ENCODE results near the gene ZFHX3.

DNA sequence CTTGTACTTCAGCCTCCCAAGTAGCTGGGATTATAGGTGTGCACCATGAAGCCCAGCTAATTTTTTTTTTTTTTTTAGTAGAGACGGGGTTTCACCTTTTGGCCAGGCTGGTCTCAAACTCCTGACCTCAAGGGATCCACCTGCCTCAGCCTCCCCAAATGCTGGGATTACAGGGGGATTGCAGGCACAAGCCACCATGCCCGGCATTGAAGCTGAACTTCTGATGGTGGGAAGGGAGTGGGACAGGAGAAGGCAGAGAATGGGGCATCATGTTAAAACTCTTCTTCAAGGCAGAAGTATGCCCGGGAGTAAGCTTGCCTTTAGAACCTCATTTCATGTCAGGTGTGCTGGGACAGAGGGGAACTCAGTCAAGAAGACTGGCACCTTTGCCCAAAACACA is 48.6 kb upstream of the ZFHX3 start:
- TF ChIP-seq CTCF (optimal IDR thresholded peaks at IDR 0.05 in 1 of 3, IDR thresholded peaks at IDR 0.05 in 1 of 3, conservative IDR thresholded peaks at IDR 0.05 in 1 of 3; ENCODE audit: extremely low read depth in 1 of 3, insufficient read depth in 2 of 3, low read length in 3 of 3) (no peak), EZH2 (IDR thresholded peaks at IDR 0.05; ENCODE audit: low read length) (no peak)
